Activated CD4-positive, alpha-beta memory T cell treated with anti-CD3 and anti-CD28 coated beads for 36 hours (primary cell): ENCODE results near the gene C19orf73. TPM values are rescaled to one million over a fixed set of nuclear protein-coding genes. Genes with fewer than 3 reads are reported as not detected.

ENCODE experiments used
- CTCF ChIA-PET: fragments of 350-600 bp; sonication (Branson Sonifier 250); formaldehyde crosslinking; loops from one replicate; lab custom pipeline; 2021; ENCODE audit warnings: antibody characterized with exemption, inconsistent platforms; lab: Charles Lee
- POLR2A ChIA-PET: fragments of 350-600 bp; sonication (Branson Sonifier 250); formaldehyde crosslinking; loops from one replicate; lab custom pipeline; 2021; ENCODE audit warnings: antibody characterized with exemption; lab: Charles Lee
- DNase-seq: peaks from one replicate; pipeline ENCODE4 v3.0.0-alpha.2; 2020
- H3K27ac Mint-ChIP-seq: one replicate; pipeline ENCODE4 v1.8.0; 2021; ENCODE audit warnings: mixed read lengths
- H3K27me3 Mint-ChIP-seq: one replicate; pipeline ENCODE4 v1.8.0; 2021; ENCODE audit warnings: mixed read lengths
- H3K36me3 Mint-ChIP-seq: one replicate; pipeline ENCODE4 v1.8.0; 2021; ENCODE audit warnings: mixed read lengths
- H3K4me1 Mint-ChIP-seq: one replicate; pipeline ENCODE4 v1.8.0; 2021; ENCODE audit warnings: low read depth, mixed read lengths
- H3K4me3 Mint-ChIP-seq: one replicate; pipeline ENCODE4 v1.8.0; 2021; ENCODE audit warnings: mild to moderate bottlenecking, mixed read lengths
- H3K9me3 Mint-ChIP-seq: one replicate; pipeline ENCODE4 v1.8.0; 2021; ENCODE audit warnings: mixed read lengths
- intact Hi-C: fragments of 100-400 bp; cut with micrococcal nuclease; formaldehyde crosslinking; loops from one replicate; pipeline ENCODE4 v1.15.1; 2023
- total RNA-seq, 2 experiments: library from RNA; stranded (reverse); gene quantifications; one replicate each; pipeline ENCODE4 v1.2.3, GENCODE V29; 2021

Gene C19orf73
- total RNA-seq, 2 experiments from 2014 or later: 1.4 TPM

DNA sequence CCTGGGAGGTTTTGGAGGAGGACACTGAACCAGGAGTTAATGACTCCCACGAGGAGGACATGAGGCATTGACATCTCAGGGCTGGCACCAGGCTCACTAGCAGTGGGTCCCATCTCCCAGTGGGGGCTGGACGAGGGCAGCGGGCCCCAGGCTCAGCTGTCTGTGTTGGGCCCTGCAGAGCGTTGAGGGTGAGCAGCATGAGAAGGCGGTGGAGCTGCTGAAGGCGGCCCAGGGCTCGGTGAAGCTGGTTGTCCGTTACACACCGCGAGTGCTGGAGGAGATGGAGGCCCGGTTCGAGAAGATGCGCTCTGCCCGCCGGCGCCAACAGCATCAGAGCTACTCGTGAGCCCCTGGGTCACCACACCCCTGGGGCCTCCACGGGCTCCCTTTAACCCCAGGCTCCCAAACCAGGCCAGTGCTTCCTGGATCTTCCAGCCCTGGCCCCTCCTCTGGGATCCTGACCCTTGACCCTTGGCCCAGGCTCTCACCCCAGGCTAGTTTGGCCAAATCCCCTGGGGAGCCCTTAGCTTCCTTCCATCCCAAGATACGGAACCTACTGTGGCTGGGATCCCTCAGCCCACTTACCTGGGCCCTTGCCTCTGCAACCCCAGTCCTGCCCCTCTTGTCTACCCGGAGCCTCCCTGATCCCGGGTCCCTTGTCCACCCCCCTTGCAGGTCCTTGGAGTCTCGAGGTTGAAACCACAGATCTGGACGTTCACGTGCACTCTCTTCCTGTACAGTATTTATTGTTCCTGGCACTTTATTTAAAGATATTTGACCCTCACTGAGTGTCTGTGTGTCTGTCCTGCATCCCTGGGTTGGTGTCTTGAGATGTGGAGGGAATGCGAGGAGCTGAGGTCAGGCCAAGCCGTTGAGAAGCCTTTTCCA is 1.0 kb downstream of the C19orf73 start:
- Mint-ChIP-seq H3K27me3 (peaks cover 7% of the 10 kb centered on the region), H3K27ac (peak overlapping the region; percentile 84), H3K4me1 (peaks cover 34% of the 10 kb centered on the region), H3K36me3 (no peaks in the 10 kb centered on the region), H3K4me3 (peak overlapping the region; percentile 81), H3K9me3 (no peaks in the 10 kb centered on the region)
- DNase-seq: no peak
- intact Hi-C loops: loop anchor here (2.0 kb wide), 1 partner anchor 31 kb away; no protein-coding TSS in a partner anchor
- POLR2A ChIA-PET: no interaction called here
- CTCF ChIA-PET: interaction anchor here (0.6 to 5.6 kb wide), 8 partner anchors 10 to 121 kb away, joined by 3 to 48 read pairs (median 4); no protein-coding TSS in a partner anchor

DNA sequence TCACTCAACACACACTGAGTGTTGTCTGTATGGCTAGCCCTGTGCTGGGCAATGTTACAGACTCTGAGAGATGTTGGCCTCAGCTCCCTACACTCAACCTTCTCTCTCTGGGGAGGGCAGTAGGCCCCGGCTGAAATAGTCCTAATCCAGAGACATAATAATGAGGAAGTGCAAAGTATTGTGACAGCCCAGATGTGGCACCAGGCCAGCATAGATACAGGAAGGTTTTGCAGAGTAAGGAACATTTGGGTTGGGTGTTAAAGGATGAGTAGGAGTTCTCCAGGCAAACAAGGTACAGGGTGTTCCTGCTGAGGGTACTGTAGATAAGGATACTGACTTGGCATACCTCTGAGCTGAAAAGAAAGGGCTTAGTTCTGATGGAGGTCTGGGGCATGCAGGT is 2.4 kb downstream of the C19orf73 start:
- Mint-ChIP-seq H3K27me3 (peaks cover 7% of the 10 kb centered on the region), H3K9me3 (no peaks in the 10 kb centered on the region), H3K4me1 (peaks cover 34% of the 10 kb centered on the region), H3K27ac (no peak overlapping the region), H3K4me3 (peak overlapping the region; percentile 43), H3K36me3 (no peaks in the 10 kb centered on the region)
- DNase-seq: no peak
- ChIA-PET CTCF (interaction anchor here (5.6 kb wide), 1 partner anchor 11 kb away, joined by 48 read pairs; no protein-coding TSS in a partner anchor), POLR2A (no interaction called here)
- intact Hi-C loops: no loop called here

DNA sequence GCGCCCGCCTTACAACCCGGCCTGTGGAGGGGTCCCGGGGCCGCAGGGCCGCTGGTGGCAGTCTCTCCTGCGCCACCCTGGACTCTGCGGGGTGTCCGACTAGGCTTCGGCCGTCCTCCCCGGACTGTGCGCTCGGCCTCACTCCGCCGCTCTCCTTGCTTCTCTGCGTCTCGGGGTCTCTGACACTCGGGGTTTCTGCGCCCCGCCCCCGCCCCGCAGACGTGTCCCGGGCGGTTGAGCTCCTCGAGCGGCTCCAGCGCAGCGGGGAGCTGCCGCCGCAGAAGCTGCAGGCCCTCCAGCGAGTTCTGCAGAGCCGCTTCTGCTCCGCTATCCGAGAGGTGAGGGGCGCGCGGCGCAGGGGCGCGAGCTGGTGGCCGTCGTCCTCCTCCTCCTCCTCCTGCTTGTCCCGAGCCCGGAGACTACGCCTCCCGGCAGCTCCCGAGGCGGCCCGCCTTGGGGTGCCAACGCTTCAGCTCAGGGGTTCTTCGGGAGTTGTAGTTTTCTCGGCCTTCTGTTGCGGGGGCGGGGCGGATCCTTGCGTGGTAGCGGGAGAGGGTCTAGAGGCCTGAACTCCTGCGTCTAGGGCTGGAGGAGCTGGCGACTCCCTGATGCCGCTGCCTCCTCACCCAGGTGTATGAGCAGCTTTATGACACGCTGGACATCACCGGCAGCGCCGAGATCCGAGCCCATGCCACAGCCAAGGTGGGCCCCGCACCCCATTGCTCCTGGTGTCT is 4.1 kb downstream of the C19orf73 start:
- Mint-ChIP-seq H3K9me3 (no peaks in the 10 kb centered on the region), H3K4me1 (peaks cover 32% of the 10 kb centered on the region), H3K27ac (no peak overlapping the region), H3K27me3 (no peaks in the 10 kb centered on the region), H3K36me3 (no peaks in the 10 kb centered on the region), H3K4me3 (peak overlapping the region; percentile 69)
- ChIA-PET CTCF (interaction anchor here (0.8 to 5.6 kb wide), 17 partner anchors 9 to 151 kb away, joined by 3 to 65 read pairs (median 5); partner anchors contain the start of genes CGB7, GYS1 and RUVBL2), POLR2A (interaction anchor here (1.4 to 1.8 kb wide), 3 partner anchors 13 to 29 kb away, joined by 3 to 8 read pairs (median 5); no protein-coding TSS in a partner anchor)
- intact Hi-C loops: loop anchor here (2.0 kb wide), 1 partner anchor 14 kb away; no protein-coding TSS in a partner anchor
- peak; percentile 70 for DNase-seq

DNA sequence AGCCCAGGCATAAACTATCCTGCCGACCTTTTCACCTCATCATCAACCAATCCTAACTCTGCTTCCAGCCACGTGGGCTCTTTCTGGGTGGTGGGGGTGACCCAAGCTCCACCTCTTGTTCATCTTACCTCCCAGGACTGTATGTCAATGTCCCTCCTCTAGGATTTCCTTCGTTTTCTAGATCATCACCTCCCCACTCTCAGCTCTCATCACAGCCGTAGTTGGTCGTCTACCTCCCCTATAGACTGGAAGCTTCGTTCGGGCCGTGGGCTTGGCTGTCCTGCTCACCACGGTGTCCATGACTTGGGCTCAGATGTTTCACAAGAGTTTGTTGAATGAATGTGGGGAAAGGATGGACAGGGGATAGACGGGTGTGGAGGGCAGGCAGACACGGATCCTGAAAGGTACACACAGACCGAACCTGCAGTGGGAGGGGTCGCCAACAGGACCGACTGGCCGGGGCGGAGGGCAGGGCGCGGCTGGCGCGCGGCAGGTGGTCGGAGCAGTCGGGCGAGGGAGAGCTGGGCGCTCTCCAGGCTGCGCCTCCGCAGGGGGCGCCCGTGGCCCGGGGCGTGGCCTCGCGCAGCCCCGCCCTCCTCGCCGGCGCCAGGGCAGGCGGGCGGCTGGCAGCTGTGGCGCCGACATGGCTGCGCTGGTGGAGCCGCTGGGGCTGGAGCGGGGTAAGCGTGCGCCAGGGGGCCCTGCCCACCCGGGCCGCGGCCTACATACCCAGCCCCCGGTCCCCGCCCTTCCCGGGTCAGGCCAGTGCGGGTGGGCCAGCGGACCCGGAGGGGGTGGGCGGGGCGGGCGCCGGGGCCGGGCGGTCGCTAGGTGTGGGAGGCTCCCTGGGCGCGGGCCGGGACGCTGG is 4.9 kb downstream of the C19orf73 start, which contains the start of gene LIN7B:
TSS of gene LIN7B (plus strand) at position 609 of the 868 bp plus-strand sequence. CDS start at position 644, 35 bp downstream.
- POLR2A ChIA-PET: interaction anchor here (1.0 to 1.8 kb wide), 4 partner anchors 12 to 28 kb away, joined by 3 to 8 read pairs (median 4); no protein-coding TSS in a partner anchor
- H3K4me1 Mint-ChIP-seq: peaks cover 32% of the 10 kb centered on the region
- H3K4me3 Mint-ChIP-seq: peak within 1 kb of the TSS; percentile 81
- H3K27me3 Mint-ChIP-seq: no peaks in the 10 kb centered on the region
- H3K9me3 Mint-ChIP-seq: no peaks in the 10 kb centered on the region
- intact Hi-C loops: loop anchor here (2.0 kb wide), 1 partner anchor 15 kb away; no protein-coding TSS in a partner anchor
- peak; percentile 81 for DNase-seq
- CTCF ChIA-PET: interaction anchor here (0.7 to 5.6 kb wide), 22 partner anchors 9 to 150 kb away, joined by 3 to 65 read pairs (median 4); partner anchors contain the start of genes CGB7, GYS1 and RUVBL2
- H3K36me3 Mint-ChIP-seq: peaks cover 4% of the 10 kb centered on the region
- H3K27ac Mint-ChIP-seq: peak within 1 kb of the TSS; percentile 35

- CTCF ChIA-PET: interaction anchor here (1.7 to 5.3 kb wide), 2 partner anchors 13 to 34 kb away, joined by 3 to 65 read pairs; no protein-coding TSS in a partner anchor
- no peaks in the 10 kb centered on the region for H3K27me3 Mint-ChIP-seq
- intact Hi-C loops: no loop called here
- DNase-seq: no peak
- peaks cover 24% of the 10 kb centered on the region for H3K36me3 Mint-ChIP-seq
- POLR2A ChIA-PET: interaction anchor here (0.7 kb wide), 1 partner anchor 799 kb away, joined by 3 read pairs; no protein-coding TSS in a partner anchor
- no peak overlapping the region for H3K4me3 Mint-ChIP-seq
- H3K27ac Mint-ChIP-seq: no peak overlapping the region
- no peaks in the 10 kb centered on the region for H3K9me3 Mint-ChIP-seq
- peaks cover 17% of the 10 kb centered on the region for H3K4me1 Mint-ChIP-seq
These were observed 7.5 kb downstream of the C19orf73 start for GRCh38 chr19:49111218-49111998.

DNA sequence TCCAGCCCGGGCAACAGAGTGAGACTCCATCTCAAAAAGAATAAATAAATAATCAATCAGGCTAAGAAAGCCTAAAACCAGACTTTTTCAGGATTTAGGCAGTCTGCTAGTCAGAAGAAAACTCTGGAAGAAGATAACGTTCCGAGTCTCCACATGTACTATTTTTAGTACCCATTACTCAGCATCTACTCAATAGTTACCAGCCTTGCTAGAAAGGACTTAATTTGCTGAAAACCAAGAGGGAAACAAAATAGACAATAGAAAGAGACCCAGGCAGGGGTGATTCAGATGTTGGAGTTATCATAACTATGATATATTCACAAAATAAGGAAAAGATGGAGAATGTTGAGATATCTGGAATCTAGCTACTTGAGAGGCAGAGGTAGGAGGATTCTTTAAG is 8.4 kb downstream of the C19orf73 start:
- DNase-seq: no peak
- peaks cover 28% of the 10 kb centered on the region for H3K36me3 Mint-ChIP-seq
- no peaks in the 10 kb centered on the region for H3K27me3 Mint-ChIP-seq
- no peak overlapping the region for H3K4me3 Mint-ChIP-seq
- intact Hi-C loops: no loop called here
- H3K9me3 Mint-ChIP-seq: no peaks in the 10 kb centered on the region
- POLR2A ChIA-PET: interaction anchor here (0.6 kb wide), 1 partner anchor 325 kb away, joined by 3 read pairs; no protein-coding TSS in a partner anchor
- no peak overlapping the region for H3K27ac Mint-ChIP-seq
- CTCF ChIA-PET: interaction anchor here (1.7 to 5.3 kb wide), 2 partner anchors 12 to 33 kb away, joined by 3 to 65 read pairs; no protein-coding TSS in a partner anchor
- peaks cover 13% of the 10 kb centered on the region for H3K4me1 Mint-ChIP-seq

DNA sequence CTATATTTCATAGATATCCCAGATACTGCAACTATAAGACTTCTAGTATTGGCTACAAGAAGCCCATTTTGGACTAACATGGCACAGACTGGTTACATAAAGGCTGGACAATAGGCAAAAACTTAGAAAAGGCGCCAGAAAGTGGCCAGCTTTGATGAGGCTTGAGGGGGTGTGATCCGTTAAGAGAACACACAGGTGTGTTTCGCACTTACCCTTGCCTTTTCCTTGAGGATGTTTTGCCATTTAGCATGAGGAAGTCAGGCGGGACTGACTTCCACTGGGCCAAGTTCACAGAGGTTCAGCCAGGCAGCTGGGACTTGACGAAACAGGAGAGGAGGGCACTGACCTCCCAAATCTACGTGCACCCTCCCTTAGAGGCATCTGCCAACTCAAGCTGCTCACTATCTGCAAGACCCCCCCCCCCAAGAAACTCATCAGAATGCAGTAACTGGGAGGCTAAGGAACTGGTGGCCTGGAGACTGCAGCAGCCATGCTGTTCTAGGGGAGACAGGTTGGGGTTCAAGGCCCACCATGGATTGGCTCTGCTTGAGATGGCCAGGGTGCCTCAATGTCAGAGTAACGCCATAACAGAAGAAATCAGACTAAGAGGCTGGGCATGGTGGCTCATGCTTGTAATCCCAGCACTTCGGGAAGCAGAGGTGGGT is 9.2 kb downstream of the C19orf73 start:
- H3K9me3 Mint-ChIP-seq: no peaks in the 10 kb centered on the region
- H3K4me3 Mint-ChIP-seq: no peak overlapping the region
- peaks cover 34% of the 10 kb centered on the region for H3K36me3 Mint-ChIP-seq
- intact Hi-C loops: no loop called here
- no peak for DNase-seq
- POLR2A ChIA-PET: no interaction called here
- H3K4me1 Mint-ChIP-seq: peaks cover 9% of the 10 kb centered on the region
- H3K27me3 Mint-ChIP-seq: no peaks in the 10 kb centered on the region
- CTCF ChIA-PET: interaction anchor here (2.8 kb wide), 1 partner anchor 12 kb away, joined by 13 read pairs; no protein-coding TSS in a partner anchor
- no peak overlapping the region for H3K27ac Mint-ChIP-seq

DNA sequence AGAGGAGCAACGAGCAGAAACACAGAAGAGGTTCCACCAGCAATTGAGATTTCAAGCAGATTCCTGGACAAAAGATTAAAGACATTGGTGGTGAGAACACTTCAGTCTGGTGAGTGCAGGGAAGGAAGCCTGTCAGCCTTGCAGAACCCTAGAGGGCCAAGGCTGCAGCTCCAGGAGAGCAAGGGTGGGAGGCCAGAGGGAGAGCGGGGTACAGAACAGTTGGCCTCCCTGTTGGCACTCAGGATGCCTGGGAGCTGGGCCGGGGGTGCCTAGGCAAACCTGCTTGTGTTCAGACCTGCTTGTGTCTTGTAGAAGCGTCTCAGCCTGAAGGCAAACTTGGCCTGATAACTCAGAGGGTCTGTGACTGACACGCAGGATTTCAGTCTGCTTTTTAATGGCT is 9.9 kb downstream of the C19orf73 start:
- H3K27me3 Mint-ChIP-seq: no peaks in the 10 kb centered on the region
- CTCF ChIA-PET: interaction anchor here (2.8 kb wide), 1 partner anchor 11 kb away, joined by 13 read pairs; no protein-coding TSS in a partner anchor
- peaks cover 9% of the 10 kb centered on the region for H3K4me1 Mint-ChIP-seq
- peaks cover 39% of the 10 kb centered on the region for H3K36me3 Mint-ChIP-seq
- DNase-seq: no peak
- no peak overlapping the region for H3K4me3 Mint-ChIP-seq
- no peaks in the 10 kb centered on the region for H3K9me3 Mint-ChIP-seq
- H3K27ac Mint-ChIP-seq: no peak overlapping the region
- POLR2A ChIA-PET: no interaction called here
- intact Hi-C loops: no loop called here

DNA sequence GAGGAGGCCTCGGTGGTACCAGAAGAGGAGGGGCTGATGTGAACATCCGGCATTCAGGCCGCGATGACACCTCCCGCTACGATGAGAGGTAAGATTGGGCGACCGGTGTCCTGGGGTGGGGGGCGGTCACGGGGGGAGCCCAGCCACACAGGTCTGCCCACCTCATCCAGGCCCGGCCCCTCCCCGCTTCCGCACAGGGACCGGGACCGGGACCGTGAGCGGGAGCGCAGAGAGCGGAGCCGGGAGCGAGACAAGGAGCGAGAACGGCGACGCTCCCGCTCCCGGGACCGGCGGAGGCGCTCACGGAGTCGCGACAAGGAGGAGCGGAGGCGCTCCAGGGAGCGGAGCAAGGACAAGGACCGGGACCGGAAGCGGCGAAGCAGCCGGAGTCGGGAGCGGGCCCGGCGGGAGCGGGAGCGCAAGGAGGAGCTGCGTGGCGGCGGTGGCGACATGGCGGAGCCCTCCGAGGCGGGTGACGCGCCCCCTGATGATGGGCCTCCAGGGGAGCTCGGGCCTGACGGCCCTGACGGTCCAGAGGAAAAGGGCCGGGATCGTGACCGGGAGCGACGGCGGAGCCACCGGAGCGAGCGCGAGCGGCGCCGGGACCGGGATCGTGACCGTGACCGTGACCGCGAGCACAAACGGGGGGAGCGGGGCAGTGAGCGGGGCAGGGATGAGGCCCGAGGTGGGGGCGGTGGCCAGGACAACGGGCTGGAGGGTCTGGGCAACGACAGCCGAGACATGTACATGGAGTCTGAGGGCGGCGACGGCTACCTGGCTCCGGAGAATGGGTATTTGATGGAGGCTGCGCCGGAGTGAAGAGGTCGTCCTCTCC is 11.1 kb downstream of the C19orf73 start:
- intact Hi-C loops: no loop called here
- H3K27me3 Mint-ChIP-seq: no peaks in the 10 kb centered on the region
- no peaks in the 10 kb centered on the region for H3K4me1 Mint-ChIP-seq
- ChIA-PET CTCF (interaction anchor here (2.8 kb wide), 1 partner anchor 10 kb away, joined by 13 read pairs; no protein-coding TSS in a partner anchor), POLR2A (no interaction called here)
- no peak overlapping the region for H3K27ac Mint-ChIP-seq
- H3K9me3 Mint-ChIP-seq: no peaks in the 10 kb centered on the region
- no peak for DNase-seq
- no peak overlapping the region for H3K4me3 Mint-ChIP-seq
- H3K36me3 Mint-ChIP-seq: peaks cover 39% of the 10 kb centered on the region
